ENCODE measurements around the gene ELMO1.

Gene ELMO1

DNA sequence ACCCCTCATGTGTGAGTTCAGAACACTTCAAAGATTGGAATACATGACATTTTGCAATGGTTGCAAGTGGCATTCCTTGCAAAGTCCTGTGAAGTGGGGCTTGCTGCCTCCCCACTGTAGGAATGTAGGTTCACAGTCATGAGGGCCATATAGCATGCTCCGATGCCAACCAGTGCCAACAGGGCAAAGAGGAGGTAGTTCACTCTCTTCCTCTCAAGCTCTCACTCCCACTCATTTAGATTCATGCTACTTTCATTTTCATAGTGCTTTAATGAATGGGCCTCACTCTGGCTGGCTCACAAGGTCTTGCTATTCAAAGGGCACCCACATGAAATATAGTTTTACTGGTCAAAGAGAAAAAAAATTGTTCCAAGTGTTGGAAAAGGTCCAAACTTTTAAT is 554.5 kb downstream of the ELMO1 start:
- DNase-seq, result no peak

DNA sequence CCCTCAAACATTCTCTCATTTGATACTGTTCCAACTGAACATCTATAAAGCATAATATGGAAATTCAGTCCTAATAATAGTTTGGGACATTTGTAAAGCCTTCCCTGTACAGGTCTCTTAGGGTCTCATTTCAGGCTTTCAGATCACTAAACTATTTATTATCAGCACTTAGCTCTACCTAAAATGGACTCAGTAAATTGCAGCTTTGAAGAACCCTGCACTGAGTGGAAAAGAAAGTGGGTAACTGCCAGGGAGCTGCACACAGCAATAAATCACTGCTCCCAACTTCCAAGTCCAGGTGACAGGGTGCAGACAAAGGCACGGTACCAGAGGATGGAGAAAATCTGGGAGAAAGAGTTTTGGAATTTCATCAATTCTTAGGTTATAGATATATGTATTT is 559.5 kb downstream of the ELMO1 start:
- no peak for DNase-seq

DNA sequence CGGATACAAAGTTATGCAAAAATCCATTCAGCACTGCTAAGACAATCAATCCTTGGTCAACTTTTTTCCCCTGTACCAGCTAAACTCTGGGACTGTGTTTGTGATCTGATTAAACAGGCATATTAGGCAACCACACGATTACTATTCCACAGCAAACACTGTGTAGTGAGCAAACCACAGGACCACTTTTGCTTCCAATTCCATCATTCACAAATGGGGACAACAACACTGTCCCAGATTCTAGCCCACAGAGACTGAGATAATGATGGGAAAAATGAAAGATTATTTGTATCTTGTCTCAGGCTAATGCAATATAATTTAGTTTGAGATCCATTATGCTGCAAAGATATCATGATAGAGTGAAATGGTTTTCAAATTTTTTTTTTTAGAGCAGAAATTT is 560.7 kb downstream of the ELMO1 start:
- no peak for DNase-seq

DNA sequence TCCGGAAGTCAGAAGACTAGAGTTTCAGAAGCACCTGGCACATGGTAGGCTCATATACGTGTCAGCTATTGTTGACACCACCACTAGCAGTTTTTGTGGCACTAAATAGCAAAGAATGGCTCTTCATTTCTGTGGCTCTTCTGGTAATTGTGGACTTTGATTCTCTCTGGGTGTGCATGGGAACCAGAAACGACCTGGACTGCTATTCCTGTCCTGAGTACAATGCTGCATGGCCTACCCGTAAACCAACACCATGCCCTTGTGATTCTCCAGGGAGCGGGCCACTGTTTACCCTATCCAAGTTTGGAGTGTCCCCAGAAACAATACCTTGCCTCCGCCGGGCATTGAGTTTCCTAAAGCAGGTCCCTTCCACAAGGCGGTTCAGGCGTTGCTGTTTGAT is 561.4 kb downstream of the ELMO1 start:
- no peak for DNase-seq

DNA sequence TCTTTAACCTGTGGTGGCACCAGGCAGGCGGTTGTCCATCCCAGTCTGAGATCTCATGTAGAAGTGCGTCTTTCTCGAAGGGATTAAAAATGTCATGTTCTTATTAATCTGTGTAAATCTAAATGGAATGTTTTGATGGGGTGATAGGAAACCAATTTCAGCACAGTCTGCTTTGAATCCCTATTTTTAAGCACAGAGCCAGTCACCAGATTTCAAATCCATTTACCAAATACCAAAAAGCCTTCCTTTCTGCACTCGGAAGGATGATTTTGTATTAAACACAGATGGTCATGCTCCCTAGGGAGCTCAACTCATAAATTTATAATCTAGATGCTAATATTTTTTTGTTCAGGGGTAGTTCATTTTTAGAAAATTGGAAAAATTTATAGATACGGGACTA is 563.8 kb downstream of the ELMO1 start:
- DNase-seq, result peak; percentile 40

DNA sequence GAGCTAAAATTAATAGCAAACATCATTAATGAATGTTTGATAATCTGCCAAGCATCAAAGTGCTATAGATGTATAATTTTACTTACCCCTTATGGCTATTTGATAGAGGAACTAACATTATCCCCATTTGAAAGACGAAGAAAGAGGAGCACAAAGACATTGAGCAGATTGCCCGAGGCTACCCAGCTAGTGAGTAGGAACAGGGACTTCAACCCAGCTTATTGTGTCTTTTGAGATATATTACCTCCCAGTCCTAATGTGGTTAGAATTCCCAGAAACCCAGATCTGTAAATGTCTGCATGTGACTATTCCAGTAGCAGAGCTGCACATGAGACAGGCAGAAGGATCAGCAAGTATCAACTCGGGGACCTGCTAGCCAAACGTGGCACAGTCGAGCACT is 564.3 kb downstream of the ELMO1 start:
- DNase-seq, result no peak

DNA sequence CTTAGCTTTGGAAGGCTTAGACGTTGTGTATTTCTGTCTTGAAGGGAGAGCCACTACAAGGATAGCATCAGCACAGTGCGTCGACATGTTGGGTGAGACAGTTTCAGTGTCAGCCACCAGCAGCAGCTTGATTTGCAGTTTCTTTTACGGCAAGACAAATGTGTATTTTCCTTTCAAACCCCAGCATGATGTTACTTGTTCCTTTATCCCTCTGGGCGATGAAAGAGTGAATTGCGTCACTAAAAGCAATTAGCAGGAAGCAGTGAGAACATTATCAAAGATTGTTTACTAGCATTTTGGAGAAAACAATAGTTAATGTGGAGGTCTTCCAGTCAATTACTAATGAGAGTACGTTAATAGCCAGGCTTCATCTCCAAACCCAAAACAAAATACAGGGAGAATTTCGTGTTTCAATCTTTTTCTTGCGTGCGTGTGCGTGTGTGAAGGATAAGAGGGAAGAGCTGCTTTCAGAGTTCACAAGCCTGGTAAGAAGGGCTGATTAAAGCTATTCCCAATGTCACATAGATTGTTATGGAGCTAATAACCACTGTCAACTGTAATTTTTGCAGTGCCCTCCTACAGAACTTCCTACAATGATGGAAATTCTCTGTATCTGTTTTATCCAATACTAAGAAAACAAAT is 567.3 kb downstream of the ELMO1 start:
- no peak for DNase-seq

DNA sequence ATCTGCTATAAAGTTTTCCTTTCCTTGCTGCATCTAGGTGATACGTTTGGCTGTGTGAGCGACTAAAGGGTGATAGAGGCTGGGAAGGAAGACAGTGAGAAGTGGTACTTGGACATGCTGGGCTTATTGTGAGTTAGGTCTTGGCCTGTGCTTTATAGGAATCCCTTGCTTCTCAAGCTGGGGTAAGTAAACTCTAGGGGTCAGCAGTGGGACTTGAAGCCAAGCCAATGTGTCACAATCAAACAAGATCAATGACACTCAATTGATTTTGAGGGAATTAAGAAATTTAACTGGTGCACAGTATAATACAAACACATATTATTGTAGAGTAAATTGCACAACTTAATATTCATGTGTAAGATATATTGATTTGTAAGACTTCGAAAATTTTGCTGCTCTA is 568.6 kb downstream of the ELMO1 start:
- no peak for DNase-seq

DNA sequence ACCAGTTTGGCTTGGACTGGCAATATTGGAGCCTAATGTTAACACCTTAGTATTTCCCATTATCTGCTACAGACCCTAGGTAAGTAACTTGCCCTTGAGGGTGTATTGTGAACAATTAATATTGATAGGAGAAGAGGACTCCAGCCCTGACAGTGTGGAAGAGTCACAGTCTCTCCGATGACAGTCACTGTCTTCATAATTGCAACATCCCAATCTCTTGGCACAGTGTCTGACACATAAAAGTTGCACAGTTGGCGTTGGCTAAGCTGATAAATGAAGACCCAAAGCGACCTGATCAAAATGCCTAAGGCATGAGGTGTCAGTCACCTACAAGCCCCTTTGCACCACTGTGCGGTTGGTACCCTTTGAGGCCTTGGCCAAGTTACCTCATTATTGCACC is 569.6 kb downstream of the ELMO1 start:
- DNase-seq, result no peak

DNA sequence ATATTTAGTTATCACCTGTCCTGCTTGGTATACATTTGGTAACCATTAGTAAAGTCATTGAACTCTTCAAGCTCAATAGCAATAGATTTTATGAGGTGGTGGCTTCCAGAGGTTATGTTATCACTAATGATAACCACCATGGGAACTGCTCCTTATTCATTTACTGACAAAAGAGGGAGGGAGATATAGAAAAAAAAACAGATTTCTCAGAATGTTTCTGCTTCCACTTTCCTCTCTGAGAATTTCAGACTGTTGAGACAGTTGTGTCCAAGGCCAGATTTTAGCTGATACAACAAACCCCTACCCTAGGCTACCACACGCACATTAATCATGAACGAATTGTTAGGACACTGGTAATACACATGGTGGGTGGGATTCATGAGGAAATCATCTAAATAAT is 570.4 kb downstream of the ELMO1 start:
- DNase-seq, result no peak

DNA sequence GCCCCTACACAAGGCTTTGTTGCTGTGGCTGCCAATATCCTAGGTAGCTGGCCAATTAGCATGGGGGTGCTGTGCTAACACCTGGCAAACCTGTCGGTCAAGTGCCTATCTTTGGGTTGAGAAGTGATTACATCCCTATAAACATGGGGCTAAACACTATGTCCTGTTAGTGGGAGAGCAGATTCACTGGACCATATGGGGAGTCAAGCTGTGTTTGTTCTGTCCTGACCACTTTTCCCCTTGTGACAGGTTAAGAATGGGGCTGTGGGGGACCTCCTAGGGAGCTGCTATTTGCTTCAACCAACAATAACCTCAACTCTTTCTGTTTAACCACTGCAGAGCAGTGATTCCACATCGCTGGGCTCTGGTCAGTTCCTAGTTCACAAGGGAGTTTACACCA is 572.9 kb downstream of the ELMO1 start:
- no peak for DNase-seq

DNA sequence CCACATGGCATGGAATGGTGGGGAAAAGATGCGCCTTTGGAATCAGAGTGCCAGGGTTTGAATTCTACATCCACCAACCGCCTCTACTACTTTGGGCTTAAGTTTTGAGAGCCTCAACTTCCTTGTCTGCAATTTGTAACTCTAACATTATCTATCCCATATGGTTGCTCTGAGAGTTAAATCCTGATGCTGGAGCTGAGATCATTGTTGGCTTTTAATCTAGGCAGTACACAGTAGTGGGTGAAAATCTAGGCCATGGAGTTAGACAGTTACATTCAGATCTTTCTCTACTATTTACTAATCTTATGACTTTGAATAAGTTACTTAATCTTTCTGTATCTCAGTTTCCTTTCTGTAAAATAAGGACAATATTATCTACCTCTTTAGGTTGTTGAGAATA is 574.6 kb downstream of the ELMO1 start:
- DNase-seq, result no peak

DNA sequence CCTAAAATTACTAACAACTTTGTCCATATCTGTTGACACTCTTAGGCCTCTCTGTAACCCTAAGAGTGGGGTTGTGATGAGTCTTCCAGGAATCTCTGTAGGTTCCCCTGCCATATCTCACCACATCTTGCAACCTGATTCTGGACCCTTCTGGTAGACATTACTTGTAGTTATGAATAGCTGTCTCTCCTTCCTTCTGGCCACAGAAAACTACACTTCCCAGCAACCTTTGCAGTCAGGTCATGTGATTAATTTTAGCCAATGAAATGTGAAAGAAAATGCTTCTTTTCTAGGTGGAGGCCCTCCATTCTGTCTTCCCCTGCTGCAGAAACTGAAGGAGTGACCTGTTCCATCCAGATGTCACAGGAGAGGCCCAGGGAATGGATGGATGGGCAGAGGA is 576.8 kb downstream of the ELMO1 start:
- DNase-seq, result no peak

DNA sequence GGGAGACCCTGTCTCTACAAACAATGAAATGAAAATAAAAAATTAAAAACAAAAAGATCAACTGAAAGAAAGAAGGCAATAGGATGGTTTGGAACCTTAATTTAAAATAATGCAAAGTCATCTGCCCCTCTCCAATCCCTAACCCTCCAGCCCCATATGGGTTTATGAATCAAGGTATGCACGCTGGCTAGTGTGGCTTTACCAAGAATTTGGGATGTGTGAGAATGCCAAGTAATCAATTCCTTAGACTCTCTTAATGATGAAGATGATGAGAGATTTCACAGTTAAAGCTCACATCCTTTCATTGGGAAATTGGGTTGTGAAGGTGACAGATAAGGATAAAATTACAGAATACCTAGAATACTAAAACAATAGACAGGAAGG is 577.3 kb downstream of the ELMO1 start:
- DNase-seq, result no peak

DNA sequence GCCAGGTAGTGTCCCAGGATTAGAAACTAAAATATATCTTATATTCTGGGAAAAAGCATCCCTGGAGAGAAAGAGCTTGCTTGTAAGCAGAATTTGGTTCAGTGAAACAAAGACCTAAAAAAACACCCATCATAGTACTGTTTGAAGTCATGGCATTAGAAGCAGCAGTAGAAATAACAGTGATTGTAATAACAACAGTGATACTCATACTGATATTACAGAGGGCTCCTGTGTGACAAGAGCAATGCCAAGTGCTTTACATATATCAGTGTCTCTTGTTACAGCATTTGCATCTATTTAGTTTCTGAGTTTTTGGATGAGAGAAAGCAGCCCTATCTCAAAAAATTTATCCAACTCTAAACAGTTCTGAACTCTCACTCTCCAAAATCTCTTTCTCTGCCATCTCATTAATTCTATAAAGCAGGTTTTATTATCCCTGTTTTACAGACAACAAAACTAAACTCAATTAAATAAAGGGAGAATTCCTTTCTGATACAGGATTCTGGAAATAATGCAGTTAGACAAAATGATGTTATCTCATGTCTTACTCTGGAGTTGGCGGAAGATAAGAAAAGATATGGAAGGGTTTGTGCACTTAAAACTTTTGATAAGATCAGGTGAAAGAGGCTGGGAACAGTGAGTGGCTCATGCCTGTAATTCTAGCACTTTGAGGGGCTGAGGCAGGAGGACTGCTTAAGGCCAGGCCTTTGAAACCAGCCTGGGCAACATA is 577.9 kb downstream of the ELMO1 start:
- DNase-seq, result no peak

DNA sequence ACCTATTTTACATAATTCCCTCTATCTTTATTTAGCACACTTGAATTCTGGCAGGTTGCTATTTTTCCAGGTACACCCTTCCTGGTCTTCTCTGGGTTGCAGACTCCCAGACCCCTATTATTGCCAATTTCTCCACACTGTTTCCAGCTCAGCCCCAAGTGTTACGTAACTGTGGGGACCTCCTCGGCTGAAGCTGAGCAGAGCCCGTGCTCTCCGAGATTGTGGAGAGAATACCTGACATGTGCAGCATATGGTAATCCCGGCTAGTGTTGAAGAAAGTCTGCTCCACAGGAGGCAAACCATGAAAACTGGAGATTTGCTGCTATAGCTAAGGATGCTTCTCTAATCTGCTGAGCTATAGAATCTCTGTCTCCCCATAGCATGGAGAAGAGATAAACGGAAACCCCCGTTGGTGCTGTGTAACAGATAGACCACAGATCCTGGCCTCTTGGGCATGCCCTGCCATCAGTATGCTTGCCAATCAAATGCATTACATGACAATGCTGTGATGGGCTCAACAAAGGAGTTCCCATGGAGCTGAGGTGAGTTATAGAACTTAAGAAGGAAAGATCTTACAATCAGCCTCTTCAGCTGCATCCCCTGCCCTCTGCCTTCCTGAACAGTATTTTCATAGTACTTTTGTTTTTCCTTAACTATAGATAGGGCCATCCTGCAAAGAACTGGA is 579.8 kb downstream of the ELMO1 start:
- DNase-seq, result no peak

DNA sequence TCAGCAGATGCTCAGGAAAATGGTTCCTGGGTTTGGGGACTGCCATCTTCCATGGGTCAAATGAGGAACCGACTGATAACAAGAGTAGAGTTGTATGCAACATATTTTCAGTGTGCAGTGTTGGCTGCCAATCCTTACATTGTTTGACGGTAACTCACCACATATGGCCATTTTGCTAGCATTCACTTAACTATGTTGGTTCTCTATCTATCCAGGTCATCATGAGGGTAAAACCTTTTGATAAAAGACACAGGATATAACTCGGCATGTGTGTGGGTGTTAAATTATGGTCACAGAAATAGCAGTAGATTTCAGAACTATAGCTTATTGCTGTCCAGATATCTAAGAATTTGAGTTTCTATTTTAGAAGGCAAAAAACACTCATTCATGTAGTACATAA is 583.6 kb downstream of the ELMO1 start:
- DNase-seq, result no peak

DNA sequence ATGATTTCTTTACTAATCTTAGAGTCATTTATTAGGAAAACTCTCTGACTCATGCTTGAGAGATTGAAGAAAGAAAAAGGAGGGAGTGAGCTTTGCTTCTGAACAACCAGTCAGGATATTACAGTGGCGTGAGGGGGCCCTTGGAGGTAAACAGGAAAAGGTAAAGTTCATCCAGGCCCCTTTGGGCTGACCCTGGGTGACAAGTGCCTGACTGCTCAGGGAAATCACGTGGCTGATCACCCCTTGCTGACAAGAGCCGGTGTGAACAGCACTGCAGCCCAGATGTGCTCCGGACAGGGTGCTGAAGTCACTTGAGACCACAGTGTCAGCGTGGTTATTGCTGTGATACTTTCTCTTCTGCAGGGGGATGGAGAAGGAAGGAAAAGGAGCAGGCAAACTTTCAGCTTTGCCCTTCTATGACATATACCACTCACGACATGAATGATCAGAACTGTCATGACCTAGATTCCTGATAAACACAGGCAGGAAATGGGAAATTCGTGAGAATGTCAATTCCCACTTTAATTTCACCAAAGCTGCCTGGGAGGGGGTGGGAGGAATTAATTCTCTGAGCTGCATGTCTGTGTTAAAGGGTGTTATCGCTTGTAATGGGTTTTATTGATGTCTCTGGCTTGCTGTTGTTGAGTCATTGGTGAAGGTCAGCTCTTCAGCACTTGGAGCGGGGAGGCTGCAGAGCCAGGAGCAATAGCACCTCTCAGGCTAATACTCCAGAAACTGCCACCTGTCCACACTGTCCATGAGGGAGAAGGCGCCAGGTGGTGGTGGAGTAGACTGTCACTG is 584.6 kb downstream of the ELMO1 start:
- DNase-seq, result no peak

DNA sequence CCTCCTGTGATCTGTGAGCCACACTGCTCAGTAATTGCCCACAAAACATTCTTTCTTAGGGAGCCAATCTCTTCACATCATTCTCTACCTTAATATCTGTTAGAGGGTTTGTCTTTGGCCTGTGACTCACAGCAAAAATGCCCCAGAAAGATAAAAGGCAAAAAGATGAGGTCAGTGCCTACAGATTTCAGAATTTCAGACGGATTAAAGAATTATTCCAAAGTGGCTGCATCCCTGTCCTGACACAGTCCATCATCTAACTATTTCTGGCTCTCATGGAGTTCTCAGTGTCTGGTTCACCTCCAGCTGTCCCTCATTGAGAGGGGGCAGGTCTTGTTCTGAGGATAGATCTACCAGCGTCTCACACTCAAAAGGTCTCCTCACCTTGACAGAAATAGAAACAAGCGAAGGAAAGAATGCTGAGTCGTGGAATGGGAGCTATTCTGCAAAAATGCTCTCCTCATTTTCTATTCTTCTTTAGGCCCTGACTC is 585.8 kb downstream of the ELMO1 start:
- no peak for DNase-seq

DNA sequence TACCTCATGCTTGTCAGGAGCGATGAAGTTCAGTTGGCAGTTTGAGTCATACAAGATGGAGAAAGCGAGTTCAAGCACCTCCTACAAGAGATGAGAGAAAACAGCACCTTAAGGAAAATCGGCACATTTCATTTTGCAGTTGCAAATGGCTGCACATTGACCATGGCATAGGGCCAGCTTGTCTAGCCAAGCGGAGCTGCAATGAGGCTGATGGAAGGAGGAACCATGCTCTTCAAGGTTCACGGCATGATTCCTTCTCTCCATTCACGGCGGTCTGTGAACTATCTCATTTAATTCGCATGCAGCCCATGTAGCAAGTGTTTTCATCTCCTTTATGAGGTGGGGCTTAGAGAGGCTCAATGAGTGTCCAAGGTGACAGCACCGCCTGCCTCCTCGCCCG is 587.0 kb downstream of the ELMO1 start:
- no peak for DNase-seq

DNA sequence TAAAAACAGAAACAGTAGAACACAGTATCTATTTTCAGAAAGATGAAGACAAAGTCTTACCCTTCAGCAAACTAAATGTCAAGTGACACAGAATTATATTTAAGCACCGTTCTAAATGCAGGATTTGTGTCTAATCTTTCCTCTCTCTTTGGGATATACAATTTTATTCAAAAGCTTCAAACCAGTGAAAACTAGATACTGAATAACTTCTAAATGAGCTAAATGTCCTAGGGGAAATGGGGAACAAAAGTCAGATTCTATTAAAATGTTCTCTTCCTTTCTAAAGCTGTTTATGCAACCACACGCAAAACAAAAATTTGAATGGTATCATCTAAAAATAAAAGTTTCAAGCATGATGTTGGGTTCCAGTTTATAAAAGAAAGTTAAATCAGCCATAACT is 588.0 kb downstream of the ELMO1 start:
- no peak for DNase-seq

DNA sequence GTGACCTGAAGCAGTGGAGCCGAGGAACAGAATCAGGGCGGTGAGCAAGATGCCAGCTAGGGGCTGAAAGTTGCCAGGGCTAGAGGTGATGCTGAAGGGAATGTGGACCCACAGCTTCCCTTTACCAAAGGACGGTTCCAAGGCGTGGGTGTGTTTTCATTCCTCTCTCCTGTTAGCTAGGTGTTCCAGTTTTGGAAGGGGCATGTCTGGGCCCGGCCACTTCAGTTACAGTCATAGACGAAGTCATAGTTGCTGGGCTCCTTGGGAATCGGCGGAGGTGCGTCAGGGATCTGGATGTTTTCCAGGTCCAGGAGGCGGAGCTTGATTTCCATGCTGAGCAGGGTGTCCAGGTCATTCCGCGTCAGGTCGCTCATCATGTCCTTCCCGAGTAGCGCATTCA is 593.3 kb downstream of the ELMO1 start:
- DNase-seq, result no peak

DNA sequence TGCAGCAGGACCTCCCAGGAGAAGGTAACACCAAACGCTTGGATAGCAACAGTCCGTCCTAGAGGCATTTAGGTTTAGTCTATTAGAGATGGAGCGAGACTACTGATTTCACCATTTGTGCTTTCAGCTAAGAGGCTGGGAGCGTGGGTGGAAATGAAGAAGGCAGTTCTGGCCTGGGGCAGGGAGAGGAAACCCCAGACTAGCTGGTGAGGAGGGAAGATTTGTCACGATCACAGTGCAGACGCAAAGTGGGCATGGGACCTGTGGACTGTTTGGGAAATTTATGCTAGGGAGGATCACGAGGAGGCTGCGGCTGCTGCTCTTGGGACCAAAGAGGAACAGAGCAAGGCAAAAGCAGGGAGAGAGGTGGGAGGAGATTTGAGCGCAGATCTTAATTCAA is 594.0 kb downstream of the ELMO1 start:
- no peak for DNase-seq

DNA sequence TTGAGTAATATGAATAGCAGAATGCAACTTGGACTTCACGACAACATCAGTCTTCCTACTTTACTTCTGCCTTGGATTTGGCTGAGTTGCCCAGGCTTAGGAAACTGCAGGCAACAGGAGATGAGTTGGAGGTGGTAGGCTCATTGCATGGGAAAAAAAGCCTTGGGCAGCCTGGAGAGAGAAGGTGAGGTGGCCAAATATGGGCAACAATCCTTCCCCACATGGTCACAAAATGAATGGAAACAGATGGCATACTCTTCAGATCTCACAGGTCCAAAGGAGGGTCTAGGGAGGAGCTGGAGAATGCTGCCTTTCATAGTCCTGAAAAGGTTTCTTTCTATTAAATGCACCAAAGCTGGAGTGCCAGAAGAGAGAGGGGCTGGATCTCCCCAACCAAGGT is 595.7 kb downstream of the ELMO1 start:
- no peak for DNase-seq
